ENCODE measurements around the gene ORAI3. TPM values are rescaled to one million over a fixed set of nuclear protein-coding genes. Genes with fewer than 3 reads are reported as not detected.
A peak's percentile ranks its signal among the peaks of the same experiment; 100 is the strongest.

Gene ORAI3
- total RNA-seq, 4 donors from 2014 or later = 50.7 to 58.4 (median 52.9) TPM

DNA sequence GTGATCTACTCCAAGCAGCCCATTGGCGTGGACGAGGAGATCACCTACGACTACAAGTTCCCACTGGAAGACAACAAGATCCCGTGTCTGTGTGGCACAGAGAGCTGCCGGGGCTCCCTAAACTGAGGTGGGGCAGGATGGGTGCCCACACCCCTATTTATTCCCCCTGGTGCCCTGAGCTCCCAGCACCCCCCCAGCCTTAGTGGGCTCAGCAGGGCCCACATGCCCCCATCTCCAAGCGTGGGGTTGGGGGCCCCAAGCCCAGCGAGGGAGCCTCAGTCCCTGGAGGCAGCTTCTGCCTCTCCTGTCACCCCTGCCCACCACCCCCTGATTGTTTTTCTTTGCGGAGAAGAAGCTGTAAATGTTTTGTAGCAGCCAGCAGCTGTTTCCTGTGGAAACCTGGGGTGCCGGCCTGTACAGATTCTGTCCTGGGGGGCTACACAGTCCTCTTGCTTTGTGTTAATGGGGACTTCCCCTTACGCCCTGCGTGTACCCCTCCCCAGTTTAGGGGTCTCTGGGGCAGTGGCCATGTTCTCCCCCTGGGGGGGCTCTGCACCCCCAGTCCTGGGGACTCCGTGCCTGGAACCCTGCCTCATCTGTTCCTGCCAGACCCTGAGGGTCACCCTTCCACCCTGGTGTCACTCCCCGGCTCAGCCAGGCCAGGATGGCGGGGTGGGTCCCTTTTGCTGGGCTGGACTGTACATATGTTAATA is 35.2 kb downstream of the ORAI3 start:
- H3K27ac ChIP-seq = peak overlapping the region in 2 of 4 donors; percentile 26 to 84
- TF ChIP-seq POLR2A (IDR thresholded peaks at IDR 0.05) = no peak
- WGBS, 2 donors = 73 to 78% methylated on average over 14 of the region's 14 CpGs

DNA sequence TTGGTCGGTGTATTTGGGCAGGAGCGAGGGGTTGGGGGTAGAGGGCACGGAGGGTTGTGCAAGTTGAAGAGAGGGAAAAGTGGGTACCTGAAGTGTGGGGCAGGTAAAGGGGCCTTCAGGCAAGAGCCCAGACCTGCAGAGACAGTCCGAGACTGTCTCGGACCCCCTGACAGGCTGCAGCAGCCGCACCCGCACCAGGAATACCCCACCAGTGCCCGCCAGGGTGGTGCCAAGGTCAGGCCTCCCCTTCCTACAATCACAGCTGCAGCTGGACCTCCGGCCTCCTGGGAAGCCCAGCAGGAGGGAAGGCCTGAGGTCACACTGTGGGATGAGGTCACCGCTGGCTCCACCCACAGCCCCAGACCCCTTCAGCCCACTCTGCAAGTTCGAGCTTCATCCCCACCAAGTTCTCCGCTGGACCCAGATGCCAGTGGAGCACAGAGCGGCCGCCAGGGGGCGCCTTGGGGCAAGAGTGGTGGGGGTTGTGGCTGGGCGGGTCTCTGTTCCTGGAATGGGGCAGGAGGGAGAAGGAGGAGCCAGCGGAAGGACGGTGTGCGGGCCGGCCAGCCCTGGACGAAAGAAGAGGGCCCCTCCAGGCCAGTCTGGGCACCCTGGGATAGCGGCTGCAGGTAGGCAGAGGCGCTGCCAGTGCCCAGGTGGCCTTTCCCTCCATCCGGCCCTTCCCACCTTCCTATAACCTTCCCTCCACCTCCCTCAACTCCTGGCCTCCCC is 36.0 kb downstream of the ORAI3 start, which contains the start of gene HSD3B7:
Gene HSD3B7 (plus strand): TSS at position 539 of the 732 bp plus-strand sequence. CDS start 452 bp downstream, outside the sequence.
- H3K27me3 ChIP-seq = no peaks in the 10 kb centered on the region
- peak; percentile 91 to 95 for DNase-seq (ENCODE audit: low spot score in 2 of 2)
- TF ChIP-seq EP300 (IDR thresholded peaks at IDR 0.05) (peak; percentile 47 to 68), POLR2A (IDR thresholded peaks at IDR 0.05) (no peak)
- TF ChIP-seq, protein P1, sequence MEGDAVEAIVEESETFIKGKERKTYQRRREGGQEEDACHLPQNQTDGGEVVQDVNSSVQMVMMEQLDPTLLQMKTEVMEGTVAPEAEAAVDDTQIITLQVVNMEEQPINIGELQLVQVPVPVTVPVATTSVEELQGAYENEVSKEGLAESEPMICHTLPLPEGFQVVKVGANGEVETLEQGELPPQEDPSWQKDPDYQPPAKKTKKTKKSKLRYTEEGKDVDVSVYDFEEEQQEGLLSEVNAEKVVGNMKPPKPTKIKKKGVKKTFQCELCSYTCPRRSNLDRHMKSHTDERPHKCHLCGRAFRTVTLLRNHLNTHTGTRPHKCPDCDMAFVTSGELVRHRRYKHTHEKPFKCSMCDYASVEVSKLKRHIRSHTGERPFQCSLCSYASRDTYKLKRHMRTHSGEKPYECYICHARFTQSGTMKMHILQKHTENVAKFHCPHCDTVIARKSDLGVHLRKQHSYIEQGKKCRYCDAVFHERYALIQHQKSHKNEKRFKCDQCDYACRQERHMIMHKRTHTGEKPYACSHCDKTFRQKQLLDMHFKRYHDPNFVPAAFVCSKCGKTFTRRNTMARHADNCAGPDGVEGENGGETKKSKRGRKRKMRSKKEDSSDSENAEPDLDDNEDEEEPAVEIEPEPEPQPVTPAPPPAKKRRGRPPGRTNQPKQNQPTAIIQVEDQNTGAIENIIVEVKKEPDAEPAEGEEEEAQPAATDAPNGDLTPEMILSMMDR (IDR thresholded peaks at IDR 0.05) = peak; percentile 88 to 98 (median 97)
- peak within 1 kb of the TSS in 3 of 4 donors; percentile 26 to 84 (median 64) for H3K27ac ChIP-seq
- H3K36me3 ChIP-seq = peaks cover 0 to 80% (median 13%) of the 10 kb centered on the region in 3 donors
- H3K4me3 ChIP-seq = peak within 1 kb of the TSS; percentile 21 to 59 (median 42)
- no peaks in the 10 kb centered on the region for H3K9me3 ChIP-seq
- 24 to 31% methylated on average over 23 to 24 of the region's 24 CpGs for WGBS, 2 donors
- H3K4me1 ChIP-seq = peaks cover 0 to 29% (median 11%) of the 10 kb centered on the region in 4 donors

More for the DNA sequence above, 35.2 kb downstream of the ORAI3 start:
- no peak for DNase-seq (ENCODE audit: low spot score in 2 of 2)
- Histone ChIP-seq H3K4me3 (no peak overlapping the region), H3K27me3 (no peaks in the 10 kb centered on the region), H3K36me3 (peaks cover 0 to 87% (median 13%) of the 10 kb centered on the region in 3 donors), H3K4me1 (peaks cover 0 to 29% (median 11%) of the 10 kb centered on the region in 4 donors), H3K9me3 (no peaks in the 10 kb centered on the region)

DNA sequence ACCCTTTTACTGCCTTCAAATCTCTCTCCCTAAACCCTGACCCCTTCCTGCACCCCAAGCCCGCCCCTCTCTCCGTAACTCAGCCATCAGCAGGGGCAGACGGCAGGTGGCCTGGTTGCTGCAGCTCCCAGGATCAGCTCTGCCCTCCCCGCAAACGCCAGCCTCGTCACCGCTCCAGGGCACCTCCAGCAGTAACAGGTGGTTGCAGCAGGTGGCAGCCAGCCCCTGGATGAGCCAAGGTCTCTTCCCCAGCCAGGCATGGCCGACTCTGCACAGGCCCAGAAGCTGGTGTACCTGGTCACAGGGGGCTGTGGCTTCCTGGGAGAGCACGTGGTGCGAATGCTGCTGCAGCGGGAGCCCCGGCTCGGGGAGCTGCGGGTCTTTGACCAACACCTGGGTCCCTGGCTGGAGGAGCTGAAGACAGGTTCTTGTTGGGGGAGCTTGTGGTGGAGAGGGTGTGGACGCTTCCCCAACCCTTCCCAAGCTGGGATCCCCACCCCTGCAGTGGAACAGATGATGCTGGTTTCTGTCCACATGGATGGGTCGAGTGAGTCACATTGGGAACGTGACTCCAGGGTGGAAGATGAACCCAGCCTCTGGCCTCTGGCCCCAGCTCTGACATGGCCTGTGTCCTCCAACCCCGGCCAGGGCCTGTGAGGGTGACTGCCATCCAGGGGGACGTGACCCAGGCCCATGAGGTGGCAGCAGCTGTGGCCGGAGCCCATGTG is 36.7 kb downstream of the ORAI3 start:
- Histone ChIP-seq H3K9me3 (no peaks in the 10 kb centered on the region), H3K27ac (peak overlapping the region in 3 of 4 donors; percentile 26 to 84 (median 64)), H3K27me3 (no peaks in the 10 kb centered on the region), H3K36me3 (peaks cover 0 to 73% (median 13%) of the 10 kb centered on the region in 3 donors), H3K4me3 (peak overlapping the region; percentile 21 to 59 (median 42)), H3K4me1 (peaks cover 0 to 29% (median 11%) of the 10 kb centered on the region in 4 donors)
- DNase-seq (ENCODE audit: low spot score in 2 of 2) = no peak
- WGBS, 2 donors = 47 to 62% methylated on average over 8 to 16 of the region's 20 CpGs
- no peak for TF ChIP-seq EP300 (IDR thresholded peaks at IDR 0.05)
- no peak for TF ChIP-seq POLR2A (IDR thresholded peaks at IDR 0.05)

DNA sequence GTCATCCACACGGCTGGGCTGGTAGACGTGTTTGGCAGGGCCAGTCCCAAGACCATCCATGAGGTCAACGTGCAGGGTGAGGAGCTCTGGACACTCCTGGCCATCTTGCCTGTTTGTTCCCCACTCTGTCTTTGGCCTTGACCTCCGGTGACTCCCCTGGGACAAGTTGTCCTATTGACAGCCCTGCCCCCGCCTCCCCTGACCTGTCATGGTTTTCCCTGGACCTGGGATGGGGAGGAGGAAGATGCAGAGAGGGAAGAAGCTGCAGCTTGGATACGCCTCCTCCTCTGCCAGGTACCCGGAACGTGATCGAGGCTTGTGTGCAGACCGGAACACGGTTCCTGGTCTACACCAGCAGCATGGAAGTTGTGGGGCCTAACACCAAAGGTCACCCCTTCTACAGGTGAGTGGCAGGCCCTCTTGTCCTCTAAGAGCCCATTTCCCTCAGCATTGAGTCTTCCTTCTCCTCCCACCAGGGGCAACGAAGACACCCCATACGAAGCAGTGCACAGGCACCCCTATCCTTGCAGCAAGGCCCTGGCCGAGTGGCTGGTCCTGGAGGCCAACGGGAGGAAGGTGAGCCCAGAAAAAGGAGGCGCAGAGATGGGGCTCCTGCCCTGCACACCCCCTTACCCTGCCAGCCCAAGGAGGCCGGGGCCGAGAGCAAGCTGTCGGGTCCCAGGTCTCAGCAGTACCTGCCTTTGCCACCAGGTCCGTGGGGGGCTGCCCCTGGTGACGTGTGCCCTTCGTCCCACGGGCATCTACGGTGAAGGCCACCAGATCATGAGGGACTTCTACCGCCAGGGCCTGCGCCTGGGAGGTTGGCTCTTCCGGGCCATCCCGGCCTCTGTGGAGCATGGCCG is 37.5 kb downstream of the ORAI3 start:
- Histone ChIP-seq H3K27ac (peak overlapping the region in 2 of 4 donors; percentile 14 to 84), H3K27me3 (no peaks in the 10 kb centered on the region), H3K4me1 (peaks cover 0 to 29% (median 11%) of the 10 kb centered on the region in 4 donors), H3K36me3 (peaks cover 0 to 65% (median 6%) of the 10 kb centered on the region in 3 donors), H3K4me3 (no peak overlapping the region), H3K9me3 (no peaks in the 10 kb centered on the region)
- no peak for TF ChIP-seq EP300 (IDR thresholded peaks at IDR 0.05)
- TF ChIP-seq, protein P1 (IDR thresholded peaks at IDR 0.05) = peak in 1 of 5 experiments; percentile 15
- no peak for DNase-seq (ENCODE audit: low spot score in 2 of 2)
- 88 to 90% methylated on average over 25 to 29 of the region's 29 CpGs for WGBS, 2 donors

DNA sequence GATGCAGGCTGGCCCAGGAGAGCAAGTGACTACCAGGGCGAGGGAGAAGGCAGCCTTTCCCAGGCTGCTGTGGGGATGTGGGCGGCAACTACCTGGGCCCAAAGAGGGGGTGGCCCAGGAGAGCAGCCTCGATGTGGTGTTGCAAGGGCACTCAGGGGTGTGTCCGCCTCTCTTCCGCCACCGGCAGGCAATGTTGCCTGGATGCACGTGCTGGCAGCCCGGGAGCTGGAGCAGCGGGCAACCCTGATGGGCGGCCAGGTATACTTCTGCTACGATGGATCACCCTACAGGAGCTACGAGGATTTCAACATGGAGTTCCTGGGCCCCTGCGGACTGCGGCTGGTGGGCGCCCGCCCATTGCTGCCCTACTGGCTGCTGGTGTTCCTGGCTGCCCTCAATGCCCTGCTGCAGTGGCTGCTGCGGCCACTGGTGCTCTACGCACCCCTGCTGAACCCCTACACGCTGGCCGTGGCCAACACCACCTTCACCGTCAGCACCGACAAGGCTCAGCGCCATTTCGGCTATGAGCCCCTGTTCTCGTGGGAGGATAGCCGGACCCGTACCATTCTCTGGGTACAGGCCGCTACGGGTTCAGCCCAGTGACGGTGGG is 38.8 kb downstream of the ORAI3 start:
- Histone ChIP-seq H3K4me1 (peaks cover 0 to 29% (median 11%) of the 10 kb centered on the region in 4 donors), H3K4me3 (no peak overlapping the region), H3K36me3 (peaks cover 0 to 52% (median 0%) of the 10 kb centered on the region in 3 donors), H3K9me3 (no peaks in the 10 kb centered on the region), H3K27ac (no peak overlapping the region), H3K27me3 (no peaks in the 10 kb centered on the region)
- 92 to 100% methylated on average over 18 to 27 of the region's 30 CpGs for WGBS, 2 donors
- TF ChIP-seq, protein P1 (IDR thresholded peaks at IDR 0.05) = no peak
- TF ChIP-seq POLR2A (IDR thresholded peaks at IDR 0.05) (no peak), EP300 (IDR thresholded peaks at IDR 0.05) (no peak)
- no peak for DNase-seq (ENCODE audit: low spot score in 2 of 2)
